MM.1S (cell line): Measurements from ENCODE around the gene ACOT4.
"Not testable (repeated sequence)": the region's sequence is repeated elsewhere in the genome, so short reads cannot be mapped to it uniquely, and the experiment has no call there.

Experiments used
- DNase-seq: peaks from one replicate; pipeline ENCODE4 v3.0.0-alpha.2; 2015
- H2AFZ ChIP-seq: fragments of 300-600 bp; sonication (generic); 2 replicates; pipeline ENCODE4 v1.6.0; 2016; ENCODE audit warnings: antibody characterized with exemption, low read length
- H3F3A ChIP-seq: fragments of 300-600 bp; sonication (generic); 2 replicates; pipeline ENCODE4 v1.6.1; 2016; ENCODE audit warnings: mild to moderate bottlenecking, antibody characterized with exemption, low read length, moderate library complexity, mixed read lengths; ENCODE audit not compliant: insufficient read depth
- H3K27ac ChIP-seq: fragments of 300-600 bp; sonication (generic); 2 replicates; pipeline ENCODE4 v1.5.1; 2016; ENCODE audit warnings: mild to moderate bottlenecking, low read length
- H3K27me3 ChIP-seq: fragments of 300-600 bp; sonication (generic); replicated peaks from 2 replicates; pipeline ENCODE4 v1.6.0; 2016; ENCODE audit warnings: low read length; ENCODE audit not compliant: insufficient read depth
- H3K36me3 ChIP-seq: fragments of 300-600 bp; sonication (generic); replicated peaks from 2 replicates; pipeline ENCODE4 v1.6.1; 2016; ENCODE audit warnings: mild to moderate bottlenecking, low read length, mixed read lengths; ENCODE audit not compliant: insufficient read depth
- H3K4me1 ChIP-seq: fragments of 300-600 bp; sonication (generic); 2 replicates; pipeline ENCODE4 v1.6.1; 2016; ENCODE audit warnings: low read length, mixed read lengths
- H3K4me2 ChIP-seq: fragments of 300-600 bp; sonication (generic); 2 replicates; pipeline ENCODE4 v1.6.0; 2016; ENCODE audit warnings: low read depth, low read length
- H3K4me3 ChIP-seq: fragments of 300-600 bp; sonication (generic); 2 replicates; pipeline ENCODE4 v1.5.1; 2016; ENCODE audit warnings: low read length, mixed read lengths
- H3K79me2 ChIP-seq: fragments of 300-600 bp; sonication (generic); 2 replicates; pipeline ENCODE4 v1.6.1; 2016; ENCODE audit warnings: mixed run types, low read length, mixed read lengths
- H3K9ac ChIP-seq: fragments of 300-600 bp; sonication (generic); 2 replicates; pipeline ENCODE4 v1.6.1; 2016; ENCODE audit warnings: low read length, mixed read lengths
- H3K9me2 ChIP-seq: fragments of 300-600 bp; sonication (generic); replicated peaks from 2 replicates; pipeline ENCODE4 v1.6.1; 2016; ENCODE audit warnings: mild to moderate bottlenecking, low read length, mixed read lengths; ENCODE audit not compliant: insufficient read depth
- H3K9me3 ChIP-seq: fragments of 300-600 bp; sonication (generic); replicated peaks from 2 replicates; pipeline ENCODE4 v1.6.1; 2016; ENCODE audit warnings: mild to moderate bottlenecking, low read length, mixed read lengths; ENCODE audit not compliant: insufficient read depth
- H4K20me1 ChIP-seq: fragments of 300-600 bp; sonication (generic); 2 replicates; pipeline ENCODE4 v1.6.1; 2016; ENCODE audit warnings: mild to moderate bottlenecking, low read length, moderate library complexity, mixed read lengths; ENCODE audit not compliant: insufficient read depth
- CTCF ChIP-seq: fragments of 300-600 bp; sonication (generic); IDR thresholded peaks from 2 replicates; pipeline ENCODE4 v1.5.1; 2016; ENCODE audit warnings: antibody characterized with exemption, low read length, mixed read lengths
- EZH2 ChIP-seq: fragments of 300-600 bp; sonication (generic); optimal IDR thresholded peaks from 2 replicates; pipeline ENCODE3; 2017; ENCODE audit warnings: low read depth, mild to moderate bottlenecking, antibody characterized with exemption, low read length, mixed read lengths
- EZH2phosphoT487 ChIP-seq: fragments of 300-600 bp; sonication (generic); IDR thresholded peaks from 2 replicates; pipeline ENCODE4 v1.6.1; 2018; ENCODE audit warnings: antibody characterized with exemption, low read length

ACOT4 gene

GRCh38 chr14:73630009-73630780, 38.5 kb downstream of the ACOT4 start:
- no peaks in the 10 kb centered on the region for H3K4me1 ChIP-seq
- no peak overlapping the region for H2AFZ ChIP-seq
- no peaks in the 10 kb centered on the region for H3K36me3 ChIP-seq
- H4K20me1 ChIP-seq: no peaks in the 10 kb centered on the region
- no peak overlapping the region for H3K27ac ChIP-seq
- no peaks in the 10 kb centered on the region for H3K79me2 ChIP-seq
- DNase-seq: no peak
- no peak overlapping the region for H3K4me2 ChIP-seq
- H3K27me3 ChIP-seq: no peaks in the 10 kb centered on the region
- H3K9ac ChIP-seq: no peak overlapping the region
- H3K9me3 ChIP-seq: no peaks in the 10 kb centered on the region
- H3K4me3 ChIP-seq: no peak overlapping the region
- H3F3A ChIP-seq: no peaks in the 10 kb centered on the region
- TF ChIP-seq EZH2phosphoT487: no peak
- TF ChIP-seq EZH2: no peak
- TF ChIP-seq CTCF: no peak
- no peaks in the 10 kb centered on the region for H3K9me2 ChIP-seq

- Histone ChIP-seq H4K20me1 (no peaks in the 10 kb centered on the region), H3K4me3 (peak overlapping the region; percentile 54), H2AFZ (peak overlapping the region; percentile 61), H3K9me2 (no peaks in the 10 kb centered on the region), H3K9ac (peak overlapping the region; percentile 40; the same call in 1 of the 2 replicates), H3F3A (no peaks in the 10 kb centered on the region), H3K79me2 (no peaks in the 10 kb centered on the region), H3K36me3 (no peaks in the 10 kb centered on the region), H3K4me1 (no peaks in the 10 kb centered on the region), H3K27me3 (no peaks in the 10 kb centered on the region), H3K9me3 (no peaks in the 10 kb centered on the region), H3K4me2 (peak overlapping the region; percentile 49; the same call in 1 of the 2 replicates), H3K27ac (no peak overlapping the region)
- peak; percentile 47 for DNase-seq
- TF ChIP-seq CTCF (peak; percentile 53), EZH2 (no peak)
These were observed 41.7 kb downstream of the ACOT4 start for GRCh38 chr14:73633116-73634010.

- H3F3A ChIP-seq: no peaks in the 10 kb centered on the region
- H3K9me3 ChIP-seq: no peaks in the 10 kb centered on the region
- no peaks in the 10 kb centered on the region for H3K4me1 ChIP-seq
- H4K20me1 ChIP-seq: no peaks in the 10 kb centered on the region
- H3K4me3 ChIP-seq: peak overlapping the region; percentile 54
- no peak for DNase-seq
- no peaks in the 10 kb centered on the region for H3K36me3 ChIP-seq
- no peaks in the 10 kb centered on the region for H3K9me2 ChIP-seq
- H3K9ac ChIP-seq: peak overlapping the region; percentile 40; the same call in 1 of the 2 replicates
- peak overlapping the region; percentile 49; the same call in 1 of the 2 replicates for H3K4me2 ChIP-seq
- TF ChIP-seq EZH2phosphoT487 (no peak), CTCF (no peak), EZH2 (no peak)
- no peaks in the 10 kb centered on the region for H3K27me3 ChIP-seq
- peak overlapping the region; percentile 61 for H2AFZ ChIP-seq
- no peak overlapping the region for H3K27ac ChIP-seq
- no peaks in the 10 kb centered on the region for H3K79me2 ChIP-seq
These were observed 42.5 kb downstream of the ACOT4 start for GRCh38 chr14:73634011-73634833.

GRCh38 chr14:73636355-73636754, 44.7 kb downstream of the ACOT4 start:
- not testable (repeated sequence) for H3K27ac ChIP-seq, H3K36me3 ChIP-seq, H3K9me2 ChIP-seq, H4K20me1 ChIP-seq, H3K9ac ChIP-seq, H3K4me3 ChIP-seq, DNase-seq, H3K4me2 ChIP-seq, H3K9me3 ChIP-seq, H3K4me1 ChIP-seq, H3K27me3 ChIP-seq, H2AFZ ChIP-seq, H3K79me2 ChIP-seq, H3F3A ChIP-seq
